Measurements from ENCODE around the gene KCTD7. TPM values are rescaled to one million over a fixed set of nuclear protein-coding genes. Genes with fewer than 3 reads are reported as not detected.

KCTD7 gene
- total RNA-seq, 4 donors from 2014 or later: 9.5 to 25.2 (median 18.6) TPM

- no peak for TF ChIP-seq CTCF (IDR thresholded peaks at IDR 0.05; ENCODE audit: low read depth)
These were observed 37.8 kb downstream of the KCTD7 start for GRCh38 chr7:66666313-66666952.

DNA sequence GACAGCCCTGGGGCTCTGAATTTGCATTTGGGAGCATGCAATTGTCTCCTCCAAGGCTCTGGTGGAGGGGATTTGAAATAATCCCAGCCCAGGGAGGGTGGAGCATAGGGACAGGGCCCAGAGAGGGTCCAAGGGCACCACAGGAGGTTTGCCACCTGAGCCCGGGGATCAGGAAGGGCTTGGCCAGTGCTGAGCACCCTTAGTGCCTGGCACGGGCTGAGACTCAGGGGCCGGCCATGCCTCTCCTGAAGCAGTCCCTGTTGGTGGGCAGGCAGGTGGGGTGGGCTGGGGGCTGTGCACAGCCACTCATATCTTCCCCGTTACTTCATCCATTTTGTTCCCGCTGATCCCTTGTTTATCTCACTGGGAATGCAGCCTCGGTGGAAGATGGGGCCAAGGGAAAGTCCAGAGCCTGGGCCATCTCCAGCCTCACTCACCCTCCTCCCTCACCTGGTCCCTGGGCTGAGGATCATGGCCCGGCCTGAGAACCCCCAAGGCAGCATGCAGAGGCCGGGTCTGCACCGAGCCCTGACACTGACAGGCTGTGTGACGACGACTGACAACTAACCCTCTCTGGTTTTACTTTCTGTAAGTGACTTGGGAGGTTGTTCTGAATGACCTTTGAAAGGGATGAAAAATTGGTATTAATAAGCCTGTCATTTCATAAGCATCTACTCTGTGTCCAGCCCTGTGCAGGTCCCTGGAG lies 38.5 kb downstream of the KCTD7 start:
- no peak for TF ChIP-seq CTCF (IDR thresholded peaks at IDR 0.05; ENCODE audit: low read depth)

DNA sequence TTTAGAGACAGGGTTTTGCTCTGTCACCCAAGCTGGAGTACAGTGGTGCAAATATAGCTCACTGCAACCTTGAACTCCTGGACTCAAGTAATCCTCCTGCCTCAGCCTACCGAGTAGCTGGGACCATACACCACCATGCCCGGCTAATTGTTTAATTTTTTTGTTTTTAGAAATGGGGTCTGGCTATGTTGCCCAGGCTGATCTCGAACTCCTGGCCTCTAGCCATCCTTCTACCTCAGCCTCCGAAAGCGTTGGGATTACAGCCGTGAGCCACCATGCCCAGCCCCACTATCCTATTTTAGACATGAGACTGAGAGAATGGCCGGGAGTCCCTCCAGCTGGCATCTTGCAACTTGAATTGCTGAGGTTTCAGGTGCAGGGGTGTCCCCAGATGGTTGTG lies 39.4 kb downstream of the KCTD7 start:
- no peak for TF ChIP-seq CTCF (IDR thresholded peaks at IDR 0.05; ENCODE audit: low read depth)

DNA sequence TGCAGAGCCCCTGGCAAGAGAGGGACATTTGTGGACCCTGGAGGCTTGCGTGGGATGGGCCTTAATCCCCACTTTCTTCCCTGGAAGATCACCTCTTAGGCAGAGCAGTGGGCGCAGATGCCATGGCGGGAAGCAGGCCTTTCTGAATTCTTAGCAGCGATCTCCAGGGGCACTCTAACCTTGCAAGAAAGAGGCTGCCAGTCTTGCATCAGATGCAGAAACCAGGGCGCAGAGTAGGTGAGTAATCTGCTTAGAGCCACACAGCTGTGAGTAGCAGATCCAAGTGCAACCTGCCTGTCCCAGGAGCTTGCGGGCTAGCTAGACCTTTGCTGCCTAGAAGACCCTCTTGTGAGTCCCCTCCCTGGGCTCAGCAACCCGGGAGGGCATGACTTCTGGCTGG lies 40.0 kb downstream of the KCTD7 start:
- no peak for TF ChIP-seq CTCF (IDR thresholded peaks at IDR 0.05; ENCODE audit: low read depth)

GRCh38 chr7:66669088-66669487 lies 40.4 kb downstream of the KCTD7 start:
- no peak for TF ChIP-seq CTCF (IDR thresholded peaks at IDR 0.05; ENCODE audit: low read depth)

DNA sequence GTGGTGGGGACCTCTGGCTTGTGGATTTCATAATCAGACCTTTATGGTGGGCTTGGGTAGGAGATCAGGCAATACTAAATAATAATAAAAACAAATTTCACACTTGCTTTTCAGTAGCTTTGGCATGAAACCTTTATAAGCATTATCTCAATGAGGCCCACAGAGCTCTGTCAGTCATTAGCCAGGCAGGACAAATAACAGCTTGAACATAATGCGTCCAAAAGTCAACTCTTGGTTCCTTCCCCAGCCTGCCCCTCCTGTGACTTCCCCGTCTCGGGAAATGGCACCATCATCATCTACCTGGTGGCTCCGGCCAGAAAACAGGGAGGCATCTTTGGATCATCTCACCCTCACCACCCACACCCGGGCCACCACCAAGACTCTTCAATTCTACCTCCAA lies 40.8 kb downstream of the KCTD7 start:
- TF ChIP-seq CTCF (IDR thresholded peaks at IDR 0.05; ENCODE audit: low read depth): no peak

GRCh38 chr7:66671034-66671433 lies 42.4 kb downstream of the KCTD7 start:
- no peak for TF ChIP-seq CTCF (IDR thresholded peaks at IDR 0.05; ENCODE audit: low read depth)
